ENCODE results near the gene GSE1.

- TF ChIP-seq CTCF (optimal IDR thresholded peaks at IDR 0.05 in 1 of 3, IDR thresholded peaks at IDR 0.05 in 1 of 3, conservative IDR thresholded peaks at IDR 0.05 in 1 of 3; ENCODE audit: extremely low read depth in 1 of 3, insufficient read depth in 2 of 3, low read length in 3 of 3) (no peak), EZH2 (IDR thresholded peaks at IDR 0.05; ENCODE audit: low read length) (no peak)
These were observed 48.8 kb downstream of the GSE1 start for GRCh38 chr16:85661740-85662481.

Data from keratinocyte (primary cell).